Mammary epithelial cell (primary cell): Measurements from ENCODE around the gene C6orf141.

Source experiments
- EZH2 ChIP-seq: IDR thresholded peaks from 2 replicates; pipeline ENCODE4 v1.6.1; 2012; ENCODE audit warnings: low read length, inconsistent platforms, borderline replicate concordance
- TF ChIP-seq, protein P1 (sequence below), 2 donors: IDR thresholded peaks in 1 of 2; conservative IDR thresholded peaks in 1 of 2; 2 replicates each; pipeline ENCODE4 v1.5.1; 2011 to 2012; ENCODE audit warnings: inconsistent platforms in 2 of 2, low read length in 2 of 2, mild to moderate bottlenecking in 2 of 2, control low read depth in 1 of 2, low read depth in 1 of 2; ENCODE audit not compliant: insufficient read depth in 1 of 2; ENCODE audit errors: extremely low read depth in 1 of 2

DNA sequence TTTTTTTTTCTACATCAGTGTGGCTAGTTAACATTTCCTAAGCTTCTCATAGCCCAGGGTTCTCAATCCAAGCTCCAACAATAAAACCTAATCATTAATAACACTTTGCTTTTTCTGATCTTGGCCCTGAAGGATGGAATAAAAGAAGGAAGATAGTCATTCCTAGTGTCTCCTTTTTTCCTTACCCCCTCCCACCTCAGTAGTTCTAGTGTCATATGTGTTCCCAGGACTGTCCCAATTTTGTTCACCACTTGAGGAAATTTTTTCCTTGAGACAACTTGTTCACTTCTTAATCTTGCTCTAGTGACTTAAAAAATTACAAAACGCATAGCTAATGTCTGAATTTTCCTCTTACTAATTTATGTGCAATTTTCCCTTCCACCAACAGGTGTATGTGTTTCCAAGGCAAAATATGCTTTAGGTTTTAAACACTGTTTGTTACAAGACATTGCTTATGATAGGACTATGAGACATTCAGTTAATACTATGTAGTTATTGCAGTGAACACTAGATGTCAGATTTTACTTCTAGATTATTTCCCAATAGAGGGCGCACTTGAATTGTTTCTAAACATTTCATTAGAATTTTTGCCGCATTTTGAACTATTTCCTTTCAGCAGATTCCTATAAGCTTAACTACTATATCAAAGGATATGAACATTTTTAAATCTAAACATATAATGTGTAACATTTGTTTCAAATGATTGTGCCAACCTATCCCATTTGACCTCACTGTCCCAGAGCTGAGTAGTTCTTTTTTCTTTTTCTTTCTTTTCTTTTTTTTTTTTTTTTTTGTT is 18.5 kb upstream of the C6orf141 start:
- TF ChIP-seq, protein P1, sequence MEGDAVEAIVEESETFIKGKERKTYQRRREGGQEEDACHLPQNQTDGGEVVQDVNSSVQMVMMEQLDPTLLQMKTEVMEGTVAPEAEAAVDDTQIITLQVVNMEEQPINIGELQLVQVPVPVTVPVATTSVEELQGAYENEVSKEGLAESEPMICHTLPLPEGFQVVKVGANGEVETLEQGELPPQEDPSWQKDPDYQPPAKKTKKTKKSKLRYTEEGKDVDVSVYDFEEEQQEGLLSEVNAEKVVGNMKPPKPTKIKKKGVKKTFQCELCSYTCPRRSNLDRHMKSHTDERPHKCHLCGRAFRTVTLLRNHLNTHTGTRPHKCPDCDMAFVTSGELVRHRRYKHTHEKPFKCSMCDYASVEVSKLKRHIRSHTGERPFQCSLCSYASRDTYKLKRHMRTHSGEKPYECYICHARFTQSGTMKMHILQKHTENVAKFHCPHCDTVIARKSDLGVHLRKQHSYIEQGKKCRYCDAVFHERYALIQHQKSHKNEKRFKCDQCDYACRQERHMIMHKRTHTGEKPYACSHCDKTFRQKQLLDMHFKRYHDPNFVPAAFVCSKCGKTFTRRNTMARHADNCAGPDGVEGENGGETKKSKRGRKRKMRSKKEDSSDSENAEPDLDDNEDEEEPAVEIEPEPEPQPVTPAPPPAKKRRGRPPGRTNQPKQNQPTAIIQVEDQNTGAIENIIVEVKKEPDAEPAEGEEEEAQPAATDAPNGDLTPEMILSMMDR (conservative IDR thresholded peaks at IDR 0.05 in 1 of 2, IDR thresholded peaks at IDR 0.05 in 1 of 2; ENCODE audit: extremely low read depth in 1 of 2, insufficient read depth in 1 of 2, low read depth in 1 of 2, low read length in 2 of 2), result peak; percentile 87 to 94
- no peak for TF ChIP-seq EZH2
